ENCODE measurements around the gene ELAPOR1. TPM values are rescaled to one million over a fixed set of nuclear protein-coding genes. Genes with fewer than 3 reads are reported as not detected.
A peak's percentile ranks its signal among the peaks of the same experiment; 100 is the strongest.

Gene ELAPOR1
- polyA plus RNA-seq, 1 donor from 2014 or later = 16.8 TPM

- Histone ChIP-seq H3K9me2 (ENCODE audit: insufficient read depth, low read length) (no peaks in the 10 kb centered on the region), H3K36me3 (ENCODE audit: insufficient read depth, low read length) (no peaks in the 10 kb centered on the region), H3F3A (ENCODE audit: insufficient read depth, low read length, poor library complexity, severe bottlenecking) (no peaks in the 10 kb centered on the region), H3K4me3 (ENCODE audit: low read length) (no peak overlapping the region), H3K27me3 (ENCODE audit: insufficient read depth, low read depth, low read length) (no peaks in the 10 kb centered on the region), H2AFZ (ENCODE audit: low read depth, low read length) (no peak overlapping the region), H4K20me1 (ENCODE audit: insufficient read depth) (no peaks in the 10 kb centered on the region), H3K9ac (ENCODE audit: low read length) (no peak overlapping the region), H3K4me2 (ENCODE audit: low read length) (no peak overlapping the region), H3K27ac (ENCODE audit: low read length) (no peak overlapping the region), H3K79me2 (replicated peaks; ENCODE audit: insufficient read depth, low read length) (no peaks in the 10 kb centered on the region), H3K9me3 (ENCODE audit: low read length) (no peaks in the 10 kb centered on the region)
- no peak for TF ChIP-seq TAF1 (IDR thresholded peaks at IDR 0.05; ENCODE audit: low read depth)
Observed at GRCh38 chr1:109131800-109132199, 17.9 kb downstream of the ELAPOR1 start.

DNA sequence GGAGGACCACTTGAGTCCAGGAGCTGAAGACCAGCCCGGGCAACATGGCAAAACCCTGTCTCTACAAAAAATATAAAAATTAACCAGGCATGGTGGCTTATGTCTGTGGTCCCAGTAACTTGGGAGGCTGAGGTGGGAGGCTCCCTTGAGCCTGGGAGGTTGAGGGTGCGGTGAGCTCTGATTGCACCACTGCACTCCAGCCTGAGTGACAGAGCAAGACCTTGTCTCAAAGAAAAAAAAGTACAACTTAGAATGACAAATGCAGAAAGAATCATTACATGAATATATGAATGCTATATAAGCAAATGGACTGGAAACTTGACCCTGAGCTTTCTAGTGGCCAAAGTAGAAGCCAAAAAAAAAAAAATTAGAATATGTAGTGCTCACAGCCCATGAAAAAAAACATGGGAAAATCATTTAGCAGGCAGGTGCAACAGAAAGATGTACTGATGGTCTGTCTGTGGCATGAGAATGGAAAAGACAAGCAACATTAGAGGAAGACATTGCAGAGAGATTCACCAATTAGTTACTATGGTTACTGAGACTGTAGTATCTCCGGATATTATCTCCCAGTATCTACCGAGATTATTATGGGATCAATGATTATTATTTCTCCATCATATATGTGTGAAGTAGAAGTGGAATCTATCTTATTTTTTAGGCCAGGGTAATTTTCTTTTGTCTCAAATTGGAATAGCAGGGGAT is 19.2 kb downstream of the ELAPOR1 start:
- H3F3A ChIP-seq (ENCODE audit: insufficient read depth, low read length, poor library complexity, severe bottlenecking) = no peaks in the 10 kb centered on the region
- H3K9me3 ChIP-seq (ENCODE audit: low read length) = no peaks in the 10 kb centered on the region
- peak overlapping the region; percentile 59 for H3K27ac ChIP-seq (ENCODE audit: low read length)
- no peaks in the 10 kb centered on the region for H3K79me2 ChIP-seq (replicated peaks; ENCODE audit: insufficient read depth, low read length)
- peak overlapping the region; percentile 28 for H3K4me3 ChIP-seq (ENCODE audit: low read length)
- no peak overlapping the region for H2AFZ ChIP-seq (ENCODE audit: low read depth, low read length)
- no peaks in the 10 kb centered on the region for H3K36me3 ChIP-seq (ENCODE audit: insufficient read depth, low read length)
- peak overlapping the region; percentile 2 for H3K9ac ChIP-seq (ENCODE audit: low read length)
- H4K20me1 ChIP-seq (ENCODE audit: insufficient read depth) = no peaks in the 10 kb centered on the region
- no peaks in the 10 kb centered on the region for H3K27me3 ChIP-seq (ENCODE audit: insufficient read depth, low read depth, low read length)
- peak overlapping the region; percentile 60 for H3K4me2 ChIP-seq (ENCODE audit: low read length)
- TF ChIP-seq POLR2AphosphoS5 (IDR thresholded peaks at IDR 0.05) = no peak
- TF ChIP-seq, protein P1, sequence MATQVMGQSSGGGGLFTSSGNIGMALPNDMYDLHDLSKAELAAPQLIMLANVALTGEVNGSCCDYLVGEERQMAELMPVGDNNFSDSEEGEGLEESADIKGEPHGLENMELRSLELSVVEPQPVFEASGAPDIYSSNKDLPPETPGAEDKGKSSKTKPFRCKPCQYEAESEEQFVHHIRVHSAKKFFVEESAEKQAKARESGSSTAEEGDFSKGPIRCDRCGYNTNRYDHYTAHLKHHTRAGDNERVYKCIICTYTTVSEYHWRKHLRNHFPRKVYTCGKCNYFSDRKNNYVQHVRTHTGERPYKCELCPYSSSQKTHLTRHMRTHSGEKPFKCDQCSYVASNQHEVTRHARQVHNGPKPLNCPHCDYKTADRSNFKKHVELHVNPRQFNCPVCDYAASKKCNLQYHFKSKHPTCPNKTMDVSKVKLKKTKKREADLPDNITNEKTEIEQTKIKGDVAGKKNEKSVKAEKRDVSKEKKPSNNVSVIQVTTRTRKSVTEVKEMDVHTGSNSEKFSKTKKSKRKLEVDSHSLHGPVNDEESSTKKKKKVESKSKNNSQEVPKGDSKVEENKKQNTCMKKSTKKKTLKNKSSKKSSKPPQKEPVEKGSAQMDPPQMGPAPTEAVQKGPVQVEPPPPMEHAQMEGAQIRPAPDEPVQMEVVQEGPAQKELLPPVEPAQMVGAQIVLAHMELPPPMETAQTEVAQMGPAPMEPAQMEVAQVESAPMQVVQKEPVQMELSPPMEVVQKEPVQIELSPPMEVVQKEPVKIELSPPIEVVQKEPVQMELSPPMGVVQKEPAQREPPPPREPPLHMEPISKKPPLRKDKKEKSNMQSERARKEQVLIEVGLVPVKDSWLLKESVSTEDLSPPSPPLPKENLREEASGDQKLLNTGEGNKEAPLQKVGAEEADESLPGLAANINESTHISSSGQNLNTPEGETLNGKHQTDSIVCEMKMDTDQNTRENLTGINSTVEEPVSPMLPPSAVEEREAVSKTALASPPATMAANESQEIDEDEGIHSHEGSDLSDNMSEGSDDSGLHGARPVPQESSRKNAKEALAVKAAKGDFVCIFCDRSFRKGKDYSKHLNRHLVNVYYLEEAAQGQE (IDR thresholded peaks at IDR 0.05; ENCODE audit: borderline replicate concordance) = no peak
- TF ChIP-seq EZH2 (IDR thresholded peaks at IDR 0.05; ENCODE audit: borderline replicate concordance, insufficient read depth, low read length, poor library complexity, severe bottlenecking) = no peak
- no peak for TF ChIP-seq MXI1 (conservative IDR thresholded peaks at IDR 0.05; ENCODE audit: poor library complexity, severe bottlenecking)
- no peak for TF ChIP-seq TAF1 (IDR thresholded peaks at IDR 0.05; ENCODE audit: low read depth)
- H3K9me2 ChIP-seq (ENCODE audit: insufficient read depth, low read length) = no peaks in the 10 kb centered on the region

- Histone ChIP-seq H2AFZ (ENCODE audit: low read depth, low read length) (no peak overlapping the region), H3K4me2 (ENCODE audit: low read length) (peak overlapping the region; percentile 60), H3K9me3 (ENCODE audit: low read length) (no peaks in the 10 kb centered on the region), H3K4me3 (ENCODE audit: low read length) (peak overlapping the region; percentile 28), H3K27ac (ENCODE audit: low read length) (peak overlapping the region; percentile 59), H3K36me3 (ENCODE audit: insufficient read depth, low read length) (no peaks in the 10 kb centered on the region), H3K27me3 (ENCODE audit: insufficient read depth, low read depth, low read length) (no peaks in the 10 kb centered on the region), H4K20me1 (ENCODE audit: insufficient read depth) (no peaks in the 10 kb centered on the region), H3F3A (ENCODE audit: insufficient read depth, low read length, poor library complexity, severe bottlenecking) (no peaks in the 10 kb centered on the region), H3K79me2 (replicated peaks; ENCODE audit: insufficient read depth, low read length) (no peaks in the 10 kb centered on the region), H3K9me2 (ENCODE audit: insufficient read depth, low read length) (no peaks in the 10 kb centered on the region), H3K9ac (ENCODE audit: low read length) (peak overlapping the region; percentile 2)
- TF ChIP-seq, protein P2, sequence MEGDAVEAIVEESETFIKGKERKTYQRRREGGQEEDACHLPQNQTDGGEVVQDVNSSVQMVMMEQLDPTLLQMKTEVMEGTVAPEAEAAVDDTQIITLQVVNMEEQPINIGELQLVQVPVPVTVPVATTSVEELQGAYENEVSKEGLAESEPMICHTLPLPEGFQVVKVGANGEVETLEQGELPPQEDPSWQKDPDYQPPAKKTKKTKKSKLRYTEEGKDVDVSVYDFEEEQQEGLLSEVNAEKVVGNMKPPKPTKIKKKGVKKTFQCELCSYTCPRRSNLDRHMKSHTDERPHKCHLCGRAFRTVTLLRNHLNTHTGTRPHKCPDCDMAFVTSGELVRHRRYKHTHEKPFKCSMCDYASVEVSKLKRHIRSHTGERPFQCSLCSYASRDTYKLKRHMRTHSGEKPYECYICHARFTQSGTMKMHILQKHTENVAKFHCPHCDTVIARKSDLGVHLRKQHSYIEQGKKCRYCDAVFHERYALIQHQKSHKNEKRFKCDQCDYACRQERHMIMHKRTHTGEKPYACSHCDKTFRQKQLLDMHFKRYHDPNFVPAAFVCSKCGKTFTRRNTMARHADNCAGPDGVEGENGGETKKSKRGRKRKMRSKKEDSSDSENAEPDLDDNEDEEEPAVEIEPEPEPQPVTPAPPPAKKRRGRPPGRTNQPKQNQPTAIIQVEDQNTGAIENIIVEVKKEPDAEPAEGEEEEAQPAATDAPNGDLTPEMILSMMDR (IDR thresholded peaks at IDR 0.05; ENCODE audit: poor library complexity, severe bottlenecking) = no peak
- no peak for TF ChIP-seq TAF1 (IDR thresholded peaks at IDR 0.05; ENCODE audit: low read depth)
- no peak for TF ChIP-seq RAD21 (conservative IDR thresholded peaks at IDR 0.05)
- no peak for TF ChIP-seq POLR2AphosphoS5 (IDR thresholded peaks at IDR 0.05)
- no peak for TF ChIP-seq SMC3 (conservative IDR thresholded peaks at IDR 0.05; ENCODE audit: poor library complexity)
- TF ChIP-seq, protein P1 (IDR thresholded peaks at IDR 0.05; ENCODE audit: borderline replicate concordance) = no peak
- no peak for TF ChIP-seq EZH2 (IDR thresholded peaks at IDR 0.05; ENCODE audit: borderline replicate concordance, insufficient read depth, low read length, poor library complexity, severe bottlenecking)
- TF ChIP-seq EP300 (conservative IDR thresholded peaks at IDR 0.05; ENCODE audit: poor library complexity, severe bottlenecking) = no peak
- TF ChIP-seq MXI1 (conservative IDR thresholded peaks at IDR 0.05; ENCODE audit: poor library complexity, severe bottlenecking) = no peak
Observed at GRCh38 chr1:109133815-109134214, 19.9 kb downstream of the ELAPOR1 start.

Measured in neural cell (in vitro differentiated cells).